NB4 (cell line): ENCODE data around the gene NISCH.

ENCODE experiments used
- MYC ChIP-seq: IDR thresholded peaks from 2 replicates; pipeline ENCODE4 v1.6.1; 2011; ENCODE audit warnings: low read depth, low read length
- POLR2A ChIP-seq: IDR thresholded peaks from 2 replicates; pipeline ENCODE4 v1.6.1; 2011; ENCODE audit warnings: mild to moderate bottlenecking; ENCODE audit not compliant: insufficient read length; ENCODE audit errors: extremely low read depth

- TF ChIP-seq POLR2A (no peak), MYC (no peak)
These were observed 22.3 kb downstream of the NISCH start for GRCh38 chr3:52477796-52478095.
